ENCODE results near the gene PPP2R3A.

The PPP2R3A gene

GRCh38 chr3:135973841-135974240, 8.3 kb downstream of the PPP2R3A start:
- WGBS = 88% methylated on average over 3 of the region's 3 CpGs
- Histone ChIP-seq H3K9ac (ENCODE audit: low read depth, low read length) (no peak overlapping the region), H3K27me3 (ENCODE audit: insufficient read depth, low read length) (no peaks in the 10 kb centered on the region), H3K9me3 (ENCODE audit: insufficient read depth, low read depth, low read length) (no peaks in the 10 kb centered on the region), H3K4me3 (ENCODE audit: low read length) (no peak overlapping the region), H3K27ac (ENCODE audit: low read depth, low read length) (no peak overlapping the region), H3K4me1 (ENCODE audit: insufficient read depth, low read length) (peaks cover 19% of the 10 kb centered on the region), H3K36me3 (ENCODE audit: insufficient read depth, low read length) (no peaks in the 10 kb centered on the region)

- Histone ChIP-seq H3K36me3 (ENCODE audit: insufficient read depth, low read length) (no peaks in the 10 kb centered on the region), H3K27ac (ENCODE audit: low read depth, low read length) (no peak overlapping the region), H3K9ac (ENCODE audit: low read depth, low read length) (no peak overlapping the region), H3K4me3 (ENCODE audit: low read length) (no peak overlapping the region), H3K9me3 (ENCODE audit: insufficient read depth, low read depth, low read length) (no peaks in the 10 kb centered on the region), H3K4me1 (ENCODE audit: insufficient read depth, low read length) (peaks cover 19% of the 10 kb centered on the region), H3K27me3 (ENCODE audit: insufficient read depth, low read length) (no peaks in the 10 kb centered on the region)
Measured at GRCh38 chr3:135975053-135975452, 9.5 kb downstream of the PPP2R3A start.

- Histone ChIP-seq H3K27me3 (ENCODE audit: insufficient read depth, low read length) (no peaks in the 10 kb centered on the region), H3K27ac (ENCODE audit: low read depth, low read length) (no peak overlapping the region), H3K4me3 (ENCODE audit: low read length) (no peak overlapping the region), H3K9me3 (ENCODE audit: insufficient read depth, low read depth, low read length) (no peaks in the 10 kb centered on the region), H3K9ac (ENCODE audit: low read depth, low read length) (no peak overlapping the region), H3K4me1 (ENCODE audit: insufficient read depth, low read length) (peaks cover 19% of the 10 kb centered on the region), H3K36me3 (ENCODE audit: insufficient read depth, low read length) (no peaks in the 10 kb centered on the region)
- 69% methylated on average over 1 of the region's 2 CpGs for WGBS
Measured at GRCh38 chr3:135975536-135975935, 10.0 kb downstream of the PPP2R3A start.

- WGBS = 96% methylated on average over 1 of the region's 2 CpGs
- Histone ChIP-seq H3K27me3 (ENCODE audit: insufficient read depth, low read length) (no peaks in the 10 kb centered on the region), H3K27ac (ENCODE audit: low read depth, low read length) (no peak overlapping the region), H3K36me3 (ENCODE audit: insufficient read depth, low read length) (no peaks in the 10 kb centered on the region), H3K9me3 (ENCODE audit: insufficient read depth, low read depth, low read length) (no peaks in the 10 kb centered on the region), H3K9ac (ENCODE audit: low read depth, low read length) (no peak overlapping the region), H3K4me1 (ENCODE audit: insufficient read depth, low read length) (no peaks in the 10 kb centered on the region), H3K4me3 (ENCODE audit: low read length) (no peak overlapping the region)
Measured at GRCh38 chr3:135980343-135980742, 14.8 kb downstream of the PPP2R3A start.

GRCh38 chr3:135981701-135982403, 16.3 kb downstream of the PPP2R3A start:
- no peaks in the 10 kb centered on the region for H3K36me3 ChIP-seq (ENCODE audit: insufficient read depth, low read length)
- H3K4me3 ChIP-seq (ENCODE audit: low read length) = no peak overlapping the region
- no peaks in the 10 kb centered on the region for H3K9me3 ChIP-seq (ENCODE audit: insufficient read depth, low read depth, low read length)
- no peaks in the 10 kb centered on the region for H3K4me1 ChIP-seq (ENCODE audit: insufficient read depth, low read length)
- H3K27ac ChIP-seq (ENCODE audit: low read depth, low read length) = no peak overlapping the region
- WGBS = 98% methylated on average over 4 of the region's 4 CpGs
- H3K9ac ChIP-seq (ENCODE audit: low read depth, low read length) = no peak overlapping the region
- H3K27me3 ChIP-seq (ENCODE audit: insufficient read depth, low read length) = no peaks in the 10 kb centered on the region

GRCh38 chr3:135982404-135982761, 16.9 kb downstream of the PPP2R3A start:
- Histone ChIP-seq H3K36me3 (ENCODE audit: insufficient read depth, low read length) (no peaks in the 10 kb centered on the region), H3K4me3 (ENCODE audit: low read length) (no peak overlapping the region), H3K9me3 (ENCODE audit: insufficient read depth, low read depth, low read length) (no peaks in the 10 kb centered on the region), H3K9ac (ENCODE audit: low read depth, low read length) (no peak overlapping the region), H3K27me3 (ENCODE audit: insufficient read depth, low read length) (no peaks in the 10 kb centered on the region), H3K27ac (ENCODE audit: low read depth, low read length) (no peak overlapping the region), H3K4me1 (ENCODE audit: insufficient read depth, low read length) (no peaks in the 10 kb centered on the region)
- WGBS = 93% methylated on average over 1 of the region's 1 CpG

GRCh38 chr3:135982922-135983581, 17.5 kb downstream of the PPP2R3A start:
- no peaks in the 10 kb centered on the region for H3K36me3 ChIP-seq (ENCODE audit: insufficient read depth, low read length)
- no peaks in the 10 kb centered on the region for H3K4me1 ChIP-seq (ENCODE audit: insufficient read depth, low read length)
- no peaks in the 10 kb centered on the region for H3K27me3 ChIP-seq (ENCODE audit: insufficient read depth, low read length)
- no peak overlapping the region for H3K4me3 ChIP-seq (ENCODE audit: low read length)
- 91% methylated on average over 3 of the region's 5 CpGs for WGBS
- H3K9ac ChIP-seq (ENCODE audit: low read depth, low read length) = no peak overlapping the region
- no peak overlapping the region for H3K27ac ChIP-seq (ENCODE audit: low read depth, low read length)
- H3K9me3 ChIP-seq (ENCODE audit: insufficient read depth, low read depth, low read length) = no peaks in the 10 kb centered on the region

GRCh38 chr3:135987661-135988060, 22.1 kb downstream of the PPP2R3A start:
- H3K36me3 ChIP-seq (ENCODE audit: insufficient read depth, low read length) = no peaks in the 10 kb centered on the region
- H3K27me3 ChIP-seq (ENCODE audit: insufficient read depth, low read length) = no peaks in the 10 kb centered on the region
- 94% methylated on average over 2 of the region's 2 CpGs for WGBS
- no peaks in the 10 kb centered on the region for H3K4me1 ChIP-seq (ENCODE audit: insufficient read depth, low read length)
- no peak overlapping the region for H3K4me3 ChIP-seq (ENCODE audit: low read length)
- H3K27ac ChIP-seq (ENCODE audit: low read depth, low read length) = no peak overlapping the region
- no peak overlapping the region for H3K9ac ChIP-seq (ENCODE audit: low read depth, low read length)
- no peaks in the 10 kb centered on the region for H3K9me3 ChIP-seq (ENCODE audit: insufficient read depth, low read depth, low read length)

GRCh38 chr3:135989242-135989641, 23.7 kb downstream of the PPP2R3A start:
- Histone ChIP-seq H3K36me3 (ENCODE audit: insufficient read depth, low read length) (no peaks in the 10 kb centered on the region), H3K27me3 (ENCODE audit: insufficient read depth, low read length) (no peaks in the 10 kb centered on the region), H3K4me3 (ENCODE audit: low read length) (no peak overlapping the region), H3K9ac (ENCODE audit: low read depth, low read length) (no peak overlapping the region), H3K9me3 (ENCODE audit: insufficient read depth, low read depth, low read length) (no peaks in the 10 kb centered on the region), H3K4me1 (ENCODE audit: insufficient read depth, low read length) (no peaks in the 10 kb centered on the region), H3K27ac (ENCODE audit: low read depth, low read length) (no peak overlapping the region)
- 91% methylated on average over 2 of the region's 2 CpGs for WGBS

GRCh38 chr3:135990903-135991302, 25.4 kb downstream of the PPP2R3A start:
- H3K4me3 ChIP-seq (ENCODE audit: low read length) = no peak overlapping the region
- no peaks in the 10 kb centered on the region for H3K9me3 ChIP-seq (ENCODE audit: insufficient read depth, low read depth, low read length)
- H3K27ac ChIP-seq (ENCODE audit: low read depth, low read length) = no peak overlapping the region
- H3K27me3 ChIP-seq (ENCODE audit: insufficient read depth, low read length) = no peaks in the 10 kb centered on the region
- 89% methylated on average over 4 of the region's 4 CpGs for WGBS
- peaks cover 6% of the 10 kb centered on the region for H3K4me1 ChIP-seq (ENCODE audit: insufficient read depth, low read length)
- no peak overlapping the region for H3K9ac ChIP-seq (ENCODE audit: low read depth, low read length)
- no peaks in the 10 kb centered on the region for H3K36me3 ChIP-seq (ENCODE audit: insufficient read depth, low read length)

GRCh38 chr3:135991621-135992020, 26.1 kb downstream of the PPP2R3A start:
- no peak overlapping the region for H3K27ac ChIP-seq (ENCODE audit: low read depth, low read length)
- no peaks in the 10 kb centered on the region for H3K27me3 ChIP-seq (ENCODE audit: insufficient read depth, low read length)
- H3K9ac ChIP-seq (ENCODE audit: low read depth, low read length) = no peak overlapping the region
- H3K9me3 ChIP-seq (ENCODE audit: insufficient read depth, low read depth, low read length) = no peaks in the 10 kb centered on the region
- H3K4me3 ChIP-seq (ENCODE audit: low read length) = no peak overlapping the region
- 92% methylated on average over 2 of the region's 2 CpGs for WGBS
- H3K36me3 ChIP-seq (ENCODE audit: insufficient read depth, low read length) = no peaks in the 10 kb centered on the region
- peaks cover 6% of the 10 kb centered on the region for H3K4me1 ChIP-seq (ENCODE audit: insufficient read depth, low read length)

GRCh38 chr3:135992072-135992471, 26.5 kb downstream of the PPP2R3A start:
- no peak overlapping the region for H3K27ac ChIP-seq (ENCODE audit: low read depth, low read length)
- peaks cover 8% of the 10 kb centered on the region for H3K4me1 ChIP-seq (ENCODE audit: insufficient read depth, low read length)
- no peaks in the 10 kb centered on the region for H3K9me3 ChIP-seq (ENCODE audit: insufficient read depth, low read depth, low read length)
- no peaks in the 10 kb centered on the region for H3K36me3 ChIP-seq (ENCODE audit: insufficient read depth, low read length)
- H3K9ac ChIP-seq (ENCODE audit: low read depth, low read length) = no peak overlapping the region
- H3K4me3 ChIP-seq (ENCODE audit: low read length) = no peak overlapping the region
- no peaks in the 10 kb centered on the region for H3K27me3 ChIP-seq (ENCODE audit: insufficient read depth, low read length)

Measured in HUES64 (cell line).